T-helper 1 cell treated with Interleukin-12 subunit alpha and Interleukin-12 subunit beta and Interleukin-4 antibody, amounts not matched to agents 30 ng/mL and 1 ng/mL, for 36 hours (primary cell): ENCODE data around the gene ELF1. TPM values are rescaled to one million over a fixed set of nuclear protein-coding genes. Genes with fewer than 3 reads are reported as not detected.

ENCODE experiments used
- intact Hi-C: fragments of 100-400 bp; cut with micrococcal nuclease; formaldehyde crosslinking; loops from one replicate; pipeline ENCODE4 v1.15.1; 2024
- total RNA-seq: library from RNA; stranded (reverse); gene quantifications from 2 replicates; pipeline ENCODE4 v1.2.3, GENCODE V29; 2022

The ELF1 gene
- 112 and 114 TPM in 2 replicates for total RNA-seq

DNA sequence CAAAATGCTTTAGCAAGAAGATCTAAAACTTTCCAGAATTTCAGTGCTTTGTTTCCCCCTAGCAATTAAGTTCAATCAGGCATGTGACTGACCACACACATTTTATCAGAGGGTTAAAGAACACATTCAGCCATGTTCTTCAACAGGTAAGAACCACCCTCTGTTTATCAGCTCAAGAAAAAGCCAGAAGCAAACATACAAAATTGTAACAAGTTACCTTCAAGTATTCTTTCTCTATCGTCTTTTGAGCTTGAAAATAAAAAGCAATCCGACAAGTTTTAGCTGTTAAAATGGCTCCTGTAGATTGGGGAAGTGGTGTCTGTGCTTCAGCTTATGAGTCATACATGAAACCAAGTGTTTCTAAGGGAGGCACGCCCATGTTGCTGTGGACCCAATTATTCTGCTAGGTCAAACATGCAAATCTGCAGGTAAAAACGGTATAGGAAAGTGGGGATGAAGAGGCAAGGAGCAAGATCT, at the start of gene ELF1:
Gene ELF1 (minus strand): TSS at position 306 of the 477 bp plus-strand sequence. CDS start 37,262 bp downstream, outside the sequence.
- intact Hi-C loops = loop anchor here (1.0 to 5.0 kb wide), 11 partner anchors 11 to 1973 kb away; partner anchors contain the start of genes EPSTI1, FOXO1, KBTBD6 and KBTBD7

DNA sequence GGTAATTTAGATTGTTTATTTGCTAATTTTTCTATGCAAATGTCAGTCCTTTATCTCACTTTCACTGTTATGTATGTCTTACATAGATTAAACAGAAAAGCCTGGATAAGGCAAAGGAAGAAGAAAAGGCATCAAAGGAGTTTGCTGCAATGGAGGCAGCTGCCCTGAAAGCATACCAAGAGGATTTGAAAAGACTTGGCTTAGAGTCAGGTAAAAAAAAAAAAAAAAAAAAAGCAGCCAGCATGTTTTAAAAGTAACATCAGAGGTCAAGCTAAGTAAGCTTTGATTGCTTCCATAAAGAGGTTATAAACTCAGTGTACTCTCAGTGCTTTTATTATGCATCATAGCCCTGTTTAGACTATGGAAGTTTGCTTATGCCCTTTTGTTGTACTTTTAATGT, 46.0 kb upstream of the ELF1 start:
- intact Hi-C loops = loop anchor here (10.0 kb wide), 1 partner anchor 590 kb away; no protein-coding TSS in a partner anchor

DNA sequence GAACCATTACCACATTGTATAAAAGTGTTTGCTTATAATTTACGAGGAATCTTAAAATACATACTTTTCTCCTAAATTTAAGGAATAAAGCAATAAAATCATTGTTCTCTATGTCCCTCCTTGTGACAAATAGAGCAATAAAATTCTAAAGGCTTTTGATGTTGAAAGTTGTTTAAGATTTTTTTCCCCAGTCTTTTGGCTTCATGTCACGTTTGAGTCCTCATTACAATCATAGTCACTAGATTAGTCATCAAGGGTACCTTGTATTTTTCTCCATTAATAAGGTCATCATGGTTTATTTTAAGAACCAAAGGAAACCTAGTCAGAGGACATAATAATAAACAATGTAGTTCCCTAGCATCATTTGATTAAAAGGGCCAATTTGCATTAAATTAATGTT, 45.4 kb upstream of the ELF1 start:
- intact Hi-C loops = loop anchor here (5.0 to 10.0 kb wide), 3 partner anchors 402 to 1208 kb away; partner anchors contain the start of gene AKAP11

DNA sequence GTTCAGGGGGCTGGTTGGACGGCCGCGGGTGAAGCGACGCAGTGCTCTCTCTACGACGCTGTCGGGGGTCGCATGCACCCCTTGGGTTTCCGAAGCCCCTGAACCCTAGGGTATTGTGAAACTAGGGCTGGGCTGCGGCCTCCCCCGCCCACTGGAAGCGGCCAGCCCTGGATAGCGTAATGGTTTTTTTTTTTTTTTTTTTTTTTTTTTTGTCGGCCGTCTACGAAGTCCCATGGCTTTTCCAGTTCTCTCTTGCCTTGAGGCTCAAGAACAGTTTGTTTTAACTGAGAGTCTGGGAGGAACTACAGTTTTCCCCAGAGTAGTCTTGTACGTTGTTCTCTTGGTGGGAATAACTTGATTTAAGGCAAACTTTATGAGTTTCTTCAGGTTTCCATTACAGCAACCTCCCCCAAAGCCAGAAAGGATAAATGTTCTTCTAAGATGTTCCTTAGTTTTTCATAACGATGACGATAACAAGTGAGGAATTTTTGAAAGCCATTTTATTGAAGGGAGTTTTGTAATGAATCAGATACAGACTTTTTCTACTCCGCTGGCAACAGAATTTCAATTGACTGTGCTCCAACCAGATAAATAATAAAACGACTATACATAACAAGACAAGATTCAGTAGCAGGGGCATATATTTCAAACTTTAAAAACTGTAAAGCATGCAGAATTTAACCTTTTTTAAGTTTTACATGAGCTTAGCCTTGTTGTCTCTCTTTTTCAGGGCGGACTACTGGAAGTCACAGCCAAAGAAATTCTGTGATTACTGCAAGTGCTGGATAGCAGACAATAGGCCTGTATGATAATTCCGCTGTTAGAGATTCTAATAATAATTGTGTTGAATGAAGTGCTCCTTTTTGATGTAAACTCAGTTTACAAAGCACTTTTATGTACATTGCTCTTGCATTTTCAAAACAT, 43.1 kb upstream of the ELF1 start:
- intact Hi-C loops = loop anchor here (1.0 to 10.0 kb wide), 15 partner anchors 43 to 1210 kb away; partner anchors contain the start of genes AKAP11, ELF1, KBTBD6 and KBTBD7

DNA sequence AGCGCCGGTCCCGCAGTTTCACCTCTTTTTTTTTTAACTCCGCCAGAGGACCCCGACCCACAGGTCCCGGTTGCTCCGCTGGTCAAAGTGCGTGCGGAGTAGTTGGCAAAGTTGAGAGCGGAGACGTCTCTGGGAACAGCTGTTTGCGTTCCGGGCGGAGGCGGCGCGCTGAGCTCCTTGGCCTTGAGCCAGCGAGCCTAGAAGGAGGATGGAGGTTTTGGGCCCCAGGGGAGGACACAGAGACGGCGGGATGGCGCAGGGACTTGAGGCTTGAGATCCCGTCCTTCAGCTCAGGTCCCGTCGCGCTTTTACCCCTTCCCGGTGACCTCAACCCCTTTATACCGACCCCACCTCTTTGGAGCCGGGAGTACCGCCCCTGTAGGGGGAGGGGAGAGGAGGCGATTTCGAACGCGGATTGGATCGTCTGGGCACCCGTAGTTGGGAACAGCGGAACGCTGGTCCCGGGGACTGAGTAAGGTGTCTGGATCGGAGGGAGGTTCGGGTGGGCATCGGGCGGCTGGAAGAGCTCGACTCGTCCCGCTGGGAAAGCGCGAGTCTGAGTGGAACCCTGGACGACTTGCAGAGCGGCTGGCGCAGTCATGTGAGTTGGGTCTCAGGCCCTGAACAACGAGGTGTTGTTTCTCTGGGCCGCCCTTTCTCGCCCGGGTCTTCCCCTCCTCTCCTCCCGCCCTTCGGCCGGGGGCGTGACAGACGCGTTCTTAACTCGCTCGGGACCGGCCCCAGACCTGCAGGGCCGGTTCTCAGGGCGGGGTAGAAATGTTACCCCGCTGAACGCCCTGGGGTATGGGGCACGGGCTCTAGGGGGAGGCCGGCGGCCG, 42.2 kb upstream of the ELF1 start, which contains the start of gene WBP4:
Gene WBP4 (plus strand): TSS at position 435 of the 839 bp plus-strand sequence. CDS start 165 bp downstream, at position 600.
- intact Hi-C loops = loop anchor here (1.0 to 10.0 kb wide), 15 partner anchors 42 to 1211 kb away; partner anchors contain the start of genes AKAP11, ELF1, KBTBD6 and KBTBD7

DNA sequence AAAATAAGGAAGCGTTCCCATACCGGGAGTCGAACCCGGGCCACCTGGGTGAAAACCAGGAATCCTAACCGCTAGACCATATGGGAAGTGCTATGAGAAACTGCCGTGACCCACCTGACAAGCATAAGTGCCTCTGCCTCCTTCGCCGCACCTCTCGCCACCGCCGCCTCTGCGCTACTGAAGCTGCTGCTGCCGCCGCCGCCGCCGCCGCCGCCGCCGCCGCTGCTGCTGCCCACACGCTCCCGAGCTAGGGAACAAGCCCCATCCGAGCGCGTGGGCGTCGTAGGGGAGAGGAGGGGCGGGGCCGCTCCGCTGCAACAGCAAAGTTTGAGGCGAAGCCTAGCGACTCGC, 41.6 kb upstream of the ELF1 start:
- intact Hi-C loops = loop anchor here (1.0 to 10.0 kb wide), 16 partner anchors 41 to 1212 kb away; partner anchors contain the start of genes AKAP11, ELF1, KBTBD6 and KBTBD7

DNA sequence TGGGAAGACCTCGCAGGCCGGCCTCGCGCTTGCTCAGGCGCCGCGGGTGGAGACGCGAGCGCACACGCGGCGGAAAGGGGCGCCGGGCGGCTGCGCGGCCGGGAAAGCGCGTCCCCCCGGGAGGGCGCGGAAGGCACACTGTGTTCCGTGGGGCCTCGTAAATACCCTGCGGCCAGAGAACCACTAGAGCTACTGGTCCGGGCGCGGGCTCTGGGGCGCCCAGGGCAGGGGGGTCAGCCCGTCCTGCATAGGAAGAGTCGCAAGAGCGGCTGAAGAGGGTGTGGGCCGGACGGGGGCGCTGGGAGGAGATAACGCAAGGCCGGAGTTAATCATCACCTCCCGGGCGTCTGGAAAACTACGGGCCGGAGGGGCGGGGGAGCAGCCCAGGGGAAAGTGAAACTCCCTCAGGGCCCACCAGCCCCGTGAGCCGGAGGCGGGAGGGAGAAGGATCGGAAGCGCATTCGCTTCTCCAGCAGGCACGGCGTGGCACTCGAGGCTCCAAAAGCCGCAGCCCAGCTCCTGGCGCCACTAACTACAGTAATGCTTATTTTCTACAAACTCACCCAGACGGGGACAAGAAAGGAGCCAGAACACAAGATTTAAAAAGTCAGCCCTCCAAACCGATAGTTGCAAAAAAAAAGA, 41.1 kb upstream of the ELF1 start:
- intact Hi-C loops = loop anchor here (1.0 to 10.0 kb wide), 8 partner anchors 55 to 1212 kb away; partner anchors contain the start of genes AKAP11 and VWA8

DNA sequence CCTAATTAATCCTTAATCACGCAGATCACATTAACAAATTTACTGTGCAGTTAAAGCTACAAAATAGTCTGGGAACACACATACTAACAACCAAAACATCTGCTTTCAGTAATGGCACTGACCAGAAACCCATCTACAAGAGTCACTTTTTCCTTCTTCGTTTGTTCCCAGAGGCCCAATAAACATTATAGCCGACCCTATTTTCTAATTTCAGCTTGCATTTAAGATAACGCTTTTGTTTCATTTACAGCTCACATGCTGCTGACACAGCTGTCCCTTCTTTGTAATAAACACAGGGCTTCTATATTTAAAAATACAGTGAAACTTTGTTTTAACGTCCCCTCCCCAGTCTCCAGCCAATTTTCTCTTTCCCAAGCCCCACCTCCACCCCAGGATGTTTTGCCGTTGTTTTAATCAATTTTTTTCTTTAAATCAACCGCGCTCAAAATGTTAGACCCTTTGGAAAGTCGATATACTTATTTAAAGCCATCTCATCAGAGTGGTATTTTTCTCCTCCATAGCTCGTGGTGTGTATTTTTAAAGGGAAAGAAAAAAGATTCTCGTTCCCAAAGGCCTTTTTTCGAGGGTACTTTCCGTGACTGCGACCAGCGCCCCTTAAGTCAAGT, 40.5 kb upstream of the ELF1 start:
- intact Hi-C loops = loop anchor here (1.0 to 10.0 kb wide), 9 partner anchors 54 to 1213 kb away; partner anchors contain the start of genes AKAP11 and VWA8

DNA sequence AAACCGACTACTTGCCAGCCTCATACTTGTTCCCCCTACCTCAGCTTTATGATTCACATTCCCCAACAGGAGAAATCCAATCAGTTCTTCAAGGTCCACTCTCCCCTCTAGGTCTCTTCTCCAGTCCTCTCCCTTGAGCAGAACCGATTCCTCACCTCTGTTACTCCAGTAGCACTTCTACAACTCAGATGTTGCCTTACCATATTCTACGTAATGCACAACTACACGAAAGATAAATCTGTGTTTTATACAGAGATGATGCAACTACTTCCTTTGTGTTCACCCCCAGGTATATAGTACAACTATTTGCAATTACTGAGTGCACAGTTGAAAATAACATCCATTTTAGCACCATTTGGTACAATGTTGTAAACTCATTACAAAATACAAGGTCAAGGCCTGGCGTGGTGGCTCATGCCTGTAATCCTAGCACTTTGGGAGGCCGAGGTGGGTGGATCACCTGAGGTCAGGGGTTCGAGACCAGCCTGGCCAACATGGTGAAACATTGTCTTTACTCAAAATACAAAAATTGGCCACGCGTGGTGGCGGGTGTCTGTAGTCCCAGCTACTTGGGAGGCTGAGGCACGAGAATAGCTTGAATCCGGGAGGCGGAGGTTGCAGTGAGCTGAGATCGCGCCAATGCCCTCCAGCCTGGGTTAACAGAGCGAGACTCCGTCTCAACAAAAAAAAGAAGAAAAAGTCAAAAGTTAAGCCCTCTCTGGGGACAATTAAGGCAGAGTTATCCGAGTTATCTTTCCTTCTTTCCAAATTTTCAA, 39.4 kb upstream of the ELF1 start:
- intact Hi-C loops = loop anchor here (5.0 kb wide), 1 partner anchor 671 kb away; no protein-coding TSS in a partner anchor

DNA sequence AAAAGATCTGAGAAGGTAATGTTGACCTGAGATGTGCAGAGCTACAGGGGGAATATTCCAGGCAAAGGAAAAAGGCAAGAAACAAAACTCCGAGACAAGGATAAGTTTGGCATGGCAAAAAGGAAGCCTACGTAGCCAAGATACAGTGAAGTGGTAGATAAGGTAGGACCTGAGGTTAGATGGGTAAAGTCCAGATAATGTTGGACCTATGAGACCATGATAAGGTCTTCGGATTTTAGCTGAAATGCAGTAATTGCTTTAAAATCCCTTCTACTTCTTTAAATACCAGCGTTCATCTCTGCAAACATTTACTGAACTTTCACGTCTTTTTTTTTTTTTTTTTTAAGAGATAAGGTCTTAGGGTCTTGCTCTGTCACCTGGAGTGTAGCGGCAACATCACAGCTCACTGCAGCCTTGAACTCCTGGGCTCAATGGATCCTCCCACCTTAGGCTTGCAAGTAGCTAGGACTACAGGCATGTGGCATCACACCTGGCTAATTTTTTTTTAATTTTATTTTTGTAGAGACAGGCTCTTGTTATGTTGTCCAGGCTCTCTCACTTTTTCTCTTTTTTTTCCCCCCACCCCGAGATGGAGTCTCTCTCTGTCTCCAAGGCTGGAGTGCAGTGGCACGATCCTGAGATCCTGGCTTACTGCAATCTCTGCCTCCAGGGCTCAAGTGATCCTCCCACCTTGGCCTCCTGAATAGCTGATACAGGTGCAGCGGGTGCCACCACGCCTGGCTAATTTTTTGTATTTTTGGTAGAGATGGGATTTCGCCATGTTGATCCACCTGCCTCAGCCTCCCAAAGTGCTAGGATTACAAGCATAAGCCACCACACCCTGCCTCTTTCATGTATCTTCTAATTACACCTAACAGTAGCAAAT, 38.0 kb upstream of the ELF1 start:
- intact Hi-C loops = loop anchor here (5.0 kb wide), 1 partner anchor 670 kb away; no protein-coding TSS in a partner anchor

DNA sequence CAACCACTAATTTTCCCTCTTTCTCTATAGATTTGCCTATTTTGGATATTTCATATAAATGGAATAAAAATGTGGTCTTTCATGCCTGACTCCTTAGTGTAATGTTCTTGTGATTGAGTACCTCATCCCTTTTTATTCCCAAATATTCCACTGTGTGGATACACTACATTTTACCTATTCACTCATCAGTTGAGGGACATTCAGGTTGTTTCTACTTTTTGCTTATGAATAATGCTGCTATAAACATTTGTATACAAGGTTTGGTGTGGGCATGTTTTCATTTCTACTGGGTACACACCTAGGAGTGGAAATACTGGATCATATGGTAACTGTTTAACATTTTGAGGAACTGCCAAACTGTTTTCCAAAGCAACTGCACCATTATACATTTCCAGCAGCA, 37.1 kb upstream of the ELF1 start:
- intact Hi-C loops = loop anchor here (5.0 kb wide), 1 partner anchor 669 kb away; no protein-coding TSS in a partner anchor

DNA sequence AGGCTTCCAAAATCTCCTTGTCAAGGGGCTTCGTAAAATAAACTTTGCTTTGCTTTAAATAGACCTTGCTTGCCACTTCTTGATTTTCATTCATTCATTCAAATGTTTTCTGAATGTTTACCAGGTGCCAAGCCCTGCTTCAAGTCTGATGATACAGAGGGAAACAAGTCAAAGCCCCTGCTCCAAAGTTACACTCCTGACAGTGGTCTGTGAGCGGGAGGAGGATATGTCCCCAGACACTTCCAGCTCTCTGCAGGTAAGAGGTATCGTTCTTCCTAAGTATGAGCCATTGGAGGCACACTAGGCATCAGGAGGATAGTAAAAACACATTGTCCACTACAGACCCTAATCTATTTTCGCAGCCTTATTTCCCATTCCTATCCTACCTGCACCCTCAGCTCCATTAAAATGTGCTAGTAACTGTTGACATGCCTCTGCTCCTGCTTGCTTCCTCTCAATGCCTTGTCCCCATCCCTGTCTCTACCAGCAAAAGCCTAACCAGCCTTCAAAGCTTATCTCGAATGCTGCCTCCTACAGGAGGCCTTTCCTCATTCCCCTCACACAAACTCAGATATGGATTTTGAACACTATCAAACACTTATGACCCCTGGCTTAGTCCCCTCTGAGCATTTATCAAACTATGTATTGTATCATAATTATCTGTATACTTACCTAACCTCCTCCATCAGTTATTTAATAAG, 36.0 kb upstream of the ELF1 start:
- intact Hi-C loops = loop anchor here (1.0 to 5.0 kb wide), 5 partner anchors 36 to 1055 kb away; partner anchors contain the start of gene ELF1

DNA sequence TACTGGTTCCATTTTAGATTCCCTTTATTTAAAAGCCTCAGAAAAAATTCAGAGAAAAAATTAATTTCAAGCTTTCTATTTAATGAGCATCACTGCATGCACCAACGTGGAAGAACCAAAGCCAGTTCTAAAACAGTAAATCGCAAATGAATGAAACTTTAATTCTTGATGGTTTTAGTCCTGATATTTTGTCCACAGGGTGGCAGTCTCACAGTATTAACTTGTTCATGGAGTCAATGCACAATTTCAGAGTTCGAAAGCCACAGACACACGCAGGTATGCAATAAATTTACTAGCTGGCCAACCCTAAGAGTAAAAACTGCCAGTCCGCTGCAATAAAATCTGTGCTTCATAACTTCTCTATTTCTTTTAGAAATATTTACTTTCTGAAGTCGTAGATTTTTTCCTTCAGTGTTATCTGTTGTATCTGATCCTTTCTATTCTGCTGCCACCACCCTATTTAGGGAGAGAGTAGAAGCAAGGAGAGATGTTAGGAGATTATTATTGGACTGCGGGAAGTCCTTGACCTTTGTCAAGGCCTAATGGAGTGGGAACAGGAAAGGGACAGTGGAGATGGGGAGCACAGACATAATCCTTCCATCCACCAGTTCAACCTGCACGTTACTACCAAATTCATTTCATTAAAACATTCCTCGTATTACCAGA, 35.2 kb upstream of the ELF1 start:
- intact Hi-C loops = loop anchor here (1.0 kb wide), 4 partner anchors 35 to 1056 kb away; partner anchors contain the start of gene ELF1

DNA sequence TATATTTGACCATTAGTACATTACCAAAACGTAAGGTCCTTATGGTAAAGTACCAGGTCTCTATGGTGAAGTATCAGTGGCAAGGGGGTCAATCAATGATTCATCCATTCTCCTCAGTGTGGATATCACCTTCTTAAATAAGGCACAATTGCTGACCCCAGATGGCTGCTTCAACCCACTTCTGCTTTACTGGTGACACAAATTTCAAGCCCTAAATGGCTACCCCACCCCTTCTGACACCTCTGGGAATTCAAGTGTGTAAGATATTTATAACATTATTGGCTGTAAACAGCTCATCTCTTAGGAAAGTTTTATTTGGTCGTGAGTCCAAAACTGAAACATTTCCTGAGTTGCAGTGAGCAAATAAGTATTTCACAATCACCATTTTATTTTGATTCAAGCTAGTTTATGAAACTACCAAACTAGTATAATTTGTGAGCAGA, 34.3 kb upstream of the ELF1 start:
- intact Hi-C loops = no loop called here

DNA sequence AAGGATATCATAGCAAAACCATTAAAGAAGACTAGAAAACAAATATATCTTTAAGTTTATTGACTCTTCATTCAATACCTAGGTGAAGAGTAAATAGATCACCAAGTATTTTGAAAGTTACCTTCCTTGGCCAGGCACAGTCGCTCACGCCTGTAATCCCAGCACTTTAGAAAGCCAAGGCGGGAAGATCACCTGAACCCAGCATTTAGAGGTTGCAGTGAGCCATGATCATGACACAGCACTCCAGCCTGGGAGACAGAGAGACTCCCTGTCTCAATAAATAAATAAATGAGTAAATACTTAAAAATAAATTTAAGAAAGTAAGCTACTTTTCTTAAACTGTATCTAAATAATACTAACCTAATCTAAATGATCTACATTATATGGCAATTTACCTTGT, 33.3 kb upstream of the ELF1 start:
- intact Hi-C loops = no loop called here
